ENCODE measurements around the gene ALDH1L2. TPM values are rescaled to one million over a fixed set of nuclear protein-coding genes. Genes with fewer than 3 reads are reported as not detected.

The ALDH1L2 gene
- total RNA-seq (2012; rRNA removed) = 29.2 and 34.3 TPM in 2 replicates

GRCh38 chr12:105084251-105085250 is at the start of gene ALDH1L2:
Gene ALDH1L2 (minus strand): TSS chr12:105084458. CDS start chr12:105084436, 22 bp downstream.
- Histone ChIP-seq H3K4me1 (ENCODE audit: control insufficient read depth, insufficient read depth, low read length) (peaks cover 8% of the 10 kb centered on the region), H3K27me3 (ENCODE audit: control insufficient read depth, insufficient read depth, low read length) (peaks cover under 1% of the 10 kb centered on the region), H3K9me3 (replicated peaks; ENCODE audit: low read length) (no peaks in the 10 kb centered on the region), H3K36me3 (ENCODE audit: insufficient read depth, low read length) (no peaks in the 10 kb centered on the region), H3K4me3 (ENCODE audit: low read length) (peak within 1 kb of the TSS; percentile 84), H3K4me2 (ENCODE audit: low read length) (peak within 1 kb of the TSS; percentile 93), H3K9ac (ENCODE audit: low read depth, low read length) (peak within 1 kb of the TSS; percentile 82)

- Histone ChIP-seq H3K4me3 (ENCODE audit: low read length) (no peak overlapping the region), H3K9me3 (replicated peaks; ENCODE audit: low read length) (no peaks in the 10 kb centered on the region), H3K9ac (ENCODE audit: low read depth, low read length) (no peak overlapping the region), H3K36me3 (ENCODE audit: insufficient read depth, low read length) (peaks cover 88% of the 10 kb centered on the region), H3K27me3 (ENCODE audit: control insufficient read depth, insufficient read depth, low read length) (no peaks in the 10 kb centered on the region), H3K4me2 (ENCODE audit: low read length) (no peak overlapping the region), H3K4me1 (ENCODE audit: control insufficient read depth, insufficient read depth, low read length) (no peaks in the 10 kb centered on the region)
These were observed 36.3 kb upstream of the ALDH1L2 start for GRCh38 chr12:105120551-105120950.

- Histone ChIP-seq H3K9ac (ENCODE audit: low read depth, low read length) (no peak overlapping the region), H3K27me3 (ENCODE audit: control insufficient read depth, insufficient read depth, low read length) (no peaks in the 10 kb centered on the region), H3K36me3 (ENCODE audit: insufficient read depth, low read length) (peaks cover 97% of the 10 kb centered on the region), H3K4me3 (ENCODE audit: low read length) (no peak overlapping the region), H3K9me3 (replicated peaks; ENCODE audit: low read length) (no peaks in the 10 kb centered on the region), H3K4me2 (ENCODE audit: low read length) (no peak overlapping the region), H3K4me1 (ENCODE audit: control insufficient read depth, insufficient read depth, low read length) (no peaks in the 10 kb centered on the region)
These were observed 32.7 kb upstream of the ALDH1L2 start for GRCh38 chr12:105116969-105117368.

GRCh38 chr12:105113094-105113493 is 28.8 kb upstream of the ALDH1L2 start:
- H3K9ac ChIP-seq (ENCODE audit: low read depth, low read length) = no peak overlapping the region
- no peak overlapping the region for H3K4me3 ChIP-seq (ENCODE audit: low read length)
- no peaks in the 10 kb centered on the region for H3K27me3 ChIP-seq (ENCODE audit: control insufficient read depth, insufficient read depth, low read length)
- peaks cover 16% of the 10 kb centered on the region for H3K4me1 ChIP-seq (ENCODE audit: control insufficient read depth, insufficient read depth, low read length)
- H3K4me2 ChIP-seq (ENCODE audit: low read length) = no peak overlapping the region
- no peaks in the 10 kb centered on the region for H3K9me3 ChIP-seq (replicated peaks; ENCODE audit: low read length)
- H3K36me3 ChIP-seq (ENCODE audit: insufficient read depth, low read length) = peaks cover 65% of the 10 kb centered on the region

GRCh38 chr12:105110851-105111250 is 26.6 kb upstream of the ALDH1L2 start:
- Histone ChIP-seq H3K36me3 (ENCODE audit: insufficient read depth, low read length) (peaks cover 42% of the 10 kb centered on the region), H3K4me1 (ENCODE audit: control insufficient read depth, insufficient read depth, low read length) (peaks cover 16% of the 10 kb centered on the region), H3K4me2 (ENCODE audit: low read length) (peak overlapping the region; percentile 82), H3K9ac (ENCODE audit: low read depth, low read length) (no peak overlapping the region), H3K9me3 (replicated peaks; ENCODE audit: low read length) (no peaks in the 10 kb centered on the region), H3K4me3 (ENCODE audit: low read length) (no peak overlapping the region), H3K27me3 (ENCODE audit: control insufficient read depth, insufficient read depth, low read length) (no peaks in the 10 kb centered on the region)

GRCh38 chr12:105109465-105110212 is 25.4 kb upstream of the ALDH1L2 start:
- Histone ChIP-seq H3K27me3 (ENCODE audit: control insufficient read depth, insufficient read depth, low read length) (no peaks in the 10 kb centered on the region), H3K9ac (ENCODE audit: low read depth, low read length) (peak overlapping the region; percentile 97), H3K4me3 (ENCODE audit: low read length) (peak overlapping the region; percentile 98), H3K36me3 (ENCODE audit: insufficient read depth, low read length) (peaks cover 30% of the 10 kb centered on the region), H3K9me3 (replicated peaks; ENCODE audit: low read length) (no peaks in the 10 kb centered on the region), H3K4me1 (ENCODE audit: control insufficient read depth, insufficient read depth, low read length) (peaks cover 16% of the 10 kb centered on the region), H3K4me2 (ENCODE audit: low read length) (peak overlapping the region; percentile 82)

GRCh38 chr12:105107494-105108371 is 23.5 kb upstream of the ALDH1L2 start, which contains the start of gene WASHC4:
Gene WASHC4 (plus strand): TSS chr12:105107731. CDS start chr12:105107801, 70 bp downstream.
- Histone ChIP-seq H3K4me1 (ENCODE audit: control insufficient read depth, insufficient read depth, low read length) (peaks cover 16% of the 10 kb centered on the region), H3K9me3 (replicated peaks; ENCODE audit: low read length) (no peaks in the 10 kb centered on the region), H3K4me3 (ENCODE audit: low read length) (peak within 1 kb of the TSS; percentile 98), H3K36me3 (ENCODE audit: insufficient read depth, low read length) (peaks cover 11% of the 10 kb centered on the region), H3K9ac (ENCODE audit: low read depth, low read length) (peak within 1 kb of the TSS; percentile 97), H3K27me3 (ENCODE audit: control insufficient read depth, insufficient read depth, low read length) (no peaks in the 10 kb centered on the region), H3K4me2 (ENCODE audit: low read length) (peak within 1 kb of the TSS; percentile 86)

- Histone ChIP-seq H3K9me3 (replicated peaks; ENCODE audit: low read length) (no peaks in the 10 kb centered on the region), H3K4me2 (ENCODE audit: low read length) (peak overlapping the region; percentile 86), H3K9ac (ENCODE audit: low read depth, low read length) (peak overlapping the region; percentile 97), H3K4me3 (ENCODE audit: low read length) (peak overlapping the region; percentile 98), H3K4me1 (ENCODE audit: control insufficient read depth, insufficient read depth, low read length) (peaks cover 16% of the 10 kb centered on the region), H3K36me3 (ENCODE audit: insufficient read depth, low read length) (peaks cover 6% of the 10 kb centered on the region), H3K27me3 (ENCODE audit: control insufficient read depth, insufficient read depth, low read length) (no peaks in the 10 kb centered on the region)
These were observed 22.9 kb upstream of the ALDH1L2 start for GRCh38 chr12:105107171-105107493.

GRCh38 chr12:105106621-105107020 is 22.4 kb upstream of the ALDH1L2 start:
- Histone ChIP-seq H3K4me1 (ENCODE audit: control insufficient read depth, insufficient read depth, low read length) (peaks cover 16% of the 10 kb centered on the region), H3K4me2 (ENCODE audit: low read length) (peak overlapping the region; percentile 86), H3K4me3 (ENCODE audit: low read length) (peak overlapping the region; percentile 98), H3K9ac (ENCODE audit: low read depth, low read length) (peak overlapping the region; percentile 97), H3K9me3 (replicated peaks; ENCODE audit: low read length) (no peaks in the 10 kb centered on the region), H3K27me3 (ENCODE audit: control insufficient read depth, insufficient read depth, low read length) (no peaks in the 10 kb centered on the region), H3K36me3 (ENCODE audit: insufficient read depth, low read length) (peaks cover under 1% of the 10 kb centered on the region)

- H3K4me2 ChIP-seq (ENCODE audit: low read length) = no peak overlapping the region
- peaks cover 10% of the 10 kb centered on the region for H3K4me1 ChIP-seq (ENCODE audit: control insufficient read depth, insufficient read depth, low read length)
- no peak overlapping the region for H3K9ac ChIP-seq (ENCODE audit: low read depth, low read length)
- H3K4me3 ChIP-seq (ENCODE audit: low read length) = no peak overlapping the region
- no peaks in the 10 kb centered on the region for H3K27me3 ChIP-seq (ENCODE audit: control insufficient read depth, insufficient read depth, low read length)
- no peaks in the 10 kb centered on the region for H3K9me3 ChIP-seq (replicated peaks; ENCODE audit: low read length)
- H3K36me3 ChIP-seq (ENCODE audit: insufficient read depth, low read length) = no peaks in the 10 kb centered on the region
These were observed 20.5 kb upstream of the ALDH1L2 start for GRCh38 chr12:105104762-105105161.

All from skeletal muscle satellite cell (primary cell).